ENCODE measurements around the gene TMSB4X.

TMSB4X gene

DNA sequence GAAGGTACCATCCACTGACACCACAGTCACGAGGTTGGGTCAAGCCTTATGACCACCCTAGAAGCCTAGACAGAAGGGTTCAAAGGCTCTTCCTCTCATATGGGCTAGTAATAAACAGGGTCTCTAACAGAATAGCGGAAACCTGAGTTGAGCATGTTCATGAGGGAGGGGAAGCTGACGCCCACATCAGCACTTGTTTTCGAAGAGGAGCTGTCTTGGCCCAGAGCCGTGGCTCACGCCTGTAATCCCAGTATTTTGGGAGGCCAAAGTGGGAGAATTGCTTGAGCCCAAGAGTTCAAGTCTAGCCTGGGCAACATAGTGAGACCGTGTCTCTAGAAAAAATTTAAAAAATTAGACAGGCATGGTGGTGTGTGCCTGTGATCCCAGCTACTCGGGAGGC, 21.5 kb upstream of the TMSB4X start:
- Mint-ChIP-seq H3K4me1 (peaks cover 39% of the 10 kb centered on the region), H3K27ac (no peak overlapping the region), H3K27me3 (ENCODE audit: low read depth, poor library complexity) (no peaks in the 10 kb centered on the region), H3K4me3 (no peak overlapping the region), H3K9me3 (peaks cover 59% of the 10 kb centered on the region), H3K36me3 (ENCODE audit: low read depth) (no peaks in the 10 kb centered on the region)
- TF ChIP-seq, protein P1, sequence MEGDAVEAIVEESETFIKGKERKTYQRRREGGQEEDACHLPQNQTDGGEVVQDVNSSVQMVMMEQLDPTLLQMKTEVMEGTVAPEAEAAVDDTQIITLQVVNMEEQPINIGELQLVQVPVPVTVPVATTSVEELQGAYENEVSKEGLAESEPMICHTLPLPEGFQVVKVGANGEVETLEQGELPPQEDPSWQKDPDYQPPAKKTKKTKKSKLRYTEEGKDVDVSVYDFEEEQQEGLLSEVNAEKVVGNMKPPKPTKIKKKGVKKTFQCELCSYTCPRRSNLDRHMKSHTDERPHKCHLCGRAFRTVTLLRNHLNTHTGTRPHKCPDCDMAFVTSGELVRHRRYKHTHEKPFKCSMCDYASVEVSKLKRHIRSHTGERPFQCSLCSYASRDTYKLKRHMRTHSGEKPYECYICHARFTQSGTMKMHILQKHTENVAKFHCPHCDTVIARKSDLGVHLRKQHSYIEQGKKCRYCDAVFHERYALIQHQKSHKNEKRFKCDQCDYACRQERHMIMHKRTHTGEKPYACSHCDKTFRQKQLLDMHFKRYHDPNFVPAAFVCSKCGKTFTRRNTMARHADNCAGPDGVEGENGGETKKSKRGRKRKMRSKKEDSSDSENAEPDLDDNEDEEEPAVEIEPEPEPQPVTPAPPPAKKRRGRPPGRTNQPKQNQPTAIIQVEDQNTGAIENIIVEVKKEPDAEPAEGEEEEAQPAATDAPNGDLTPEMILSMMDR (IDR thresholded peaks at IDR 0.05) = no peak
- DNase-seq = no peak

DNA sequence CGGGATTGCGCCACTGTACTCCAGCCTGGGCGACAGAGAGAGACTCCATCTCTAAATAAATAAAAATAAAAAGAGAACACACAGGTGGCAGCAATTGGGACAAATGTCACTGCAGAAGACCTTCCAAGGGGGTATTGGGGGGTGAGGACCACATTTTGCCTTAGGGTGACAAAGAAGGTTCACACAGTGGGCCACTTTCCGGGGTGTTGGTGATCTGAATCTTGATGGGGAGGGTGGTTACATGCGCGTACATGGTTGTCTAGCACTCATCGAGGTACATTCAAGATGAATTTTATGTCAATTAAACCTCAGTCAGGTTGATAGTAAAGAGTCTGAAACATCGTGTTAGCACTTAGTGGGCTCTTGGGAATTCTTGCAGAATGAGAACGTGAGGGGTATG, 20.5 kb upstream of the TMSB4X start:
- Mint-ChIP-seq H3K27me3 (ENCODE audit: low read depth, poor library complexity) (no peaks in the 10 kb centered on the region), H3K27ac (no peak overlapping the region), H3K4me3 (no peak overlapping the region), H3K4me1 (peaks cover 30% of the 10 kb centered on the region), H3K36me3 (ENCODE audit: low read depth) (no peaks in the 10 kb centered on the region), H3K9me3 (peaks cover 53% of the 10 kb centered on the region)
- TF ChIP-seq, protein P1 (IDR thresholded peaks at IDR 0.05) = no peak
- DNase-seq = no peak

DNA sequence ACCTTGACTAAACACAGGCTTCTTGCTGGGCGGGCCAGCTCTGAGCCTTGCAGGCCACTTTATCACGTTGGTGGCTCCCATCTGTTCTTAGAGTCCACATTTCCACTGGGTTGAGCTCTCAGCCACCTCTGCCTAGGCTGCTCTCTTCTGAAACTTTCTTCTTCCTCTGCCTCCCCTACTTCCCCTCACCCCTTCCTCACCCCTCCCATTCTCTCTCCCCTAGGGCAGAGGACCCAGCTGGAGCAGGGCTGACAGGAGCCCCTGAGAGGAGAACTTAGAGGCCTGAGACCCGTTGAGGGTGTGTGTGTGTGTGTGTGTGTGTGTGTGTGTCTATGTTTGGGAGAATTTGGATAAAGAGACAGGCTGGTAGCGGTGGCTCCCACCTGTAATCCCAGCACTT, 19.9 kb upstream of the TMSB4X start:
- Mint-ChIP-seq H3K9me3 (peaks cover 58% of the 10 kb centered on the region), H3K4me3 (no peak overlapping the region), H3K4me1 (peaks cover 24% of the 10 kb centered on the region), H3K36me3 (ENCODE audit: low read depth) (no peaks in the 10 kb centered on the region), H3K27me3 (ENCODE audit: low read depth, poor library complexity) (no peaks in the 10 kb centered on the region), H3K27ac (no peak overlapping the region)
- TF ChIP-seq, protein P1 (IDR thresholded peaks at IDR 0.05) = no peak
- DNase-seq = no peak

DNA sequence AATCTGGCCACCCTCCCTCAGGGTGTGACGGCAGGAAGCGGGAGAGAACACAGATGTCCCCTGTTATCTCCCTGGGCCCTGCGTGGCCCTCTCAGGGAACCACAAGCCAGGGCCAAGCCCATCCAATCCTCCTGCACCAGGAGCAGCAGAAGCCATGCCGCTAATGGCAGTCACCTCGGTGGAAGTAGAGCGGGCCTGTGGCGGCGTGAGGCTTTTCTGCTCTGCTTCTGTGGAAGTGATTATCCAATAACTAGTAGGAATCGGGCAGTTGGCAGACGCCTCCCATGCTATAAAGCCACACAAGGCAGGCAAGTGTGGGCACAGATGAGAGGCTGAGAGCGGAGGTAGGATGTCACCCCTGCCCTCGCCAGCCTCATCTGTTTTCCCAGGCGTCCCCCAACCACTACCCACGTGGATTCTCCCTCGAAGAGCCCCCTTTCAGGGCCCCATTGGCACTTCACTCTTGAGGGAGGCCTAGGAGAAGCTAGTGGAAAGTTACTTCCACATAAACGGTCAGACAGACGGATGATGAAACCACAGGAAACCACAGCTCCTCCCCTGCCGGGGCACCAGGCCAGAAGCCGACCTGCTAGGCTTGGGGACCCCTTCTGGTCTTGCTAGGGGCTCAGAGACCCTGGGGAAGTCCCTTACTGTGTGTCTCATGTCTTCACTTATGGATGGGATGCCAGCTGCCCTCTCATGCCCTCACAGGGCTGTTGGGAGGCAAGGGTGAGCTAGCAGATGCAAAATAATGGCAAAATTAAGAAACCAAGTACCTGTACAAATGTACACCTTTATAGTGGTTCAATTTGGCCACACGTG, 18.8 kb upstream of the TMSB4X start:
- H3K9me3 Mint-ChIP-seq = peaks cover 60% of the 10 kb centered on the region

DNA sequence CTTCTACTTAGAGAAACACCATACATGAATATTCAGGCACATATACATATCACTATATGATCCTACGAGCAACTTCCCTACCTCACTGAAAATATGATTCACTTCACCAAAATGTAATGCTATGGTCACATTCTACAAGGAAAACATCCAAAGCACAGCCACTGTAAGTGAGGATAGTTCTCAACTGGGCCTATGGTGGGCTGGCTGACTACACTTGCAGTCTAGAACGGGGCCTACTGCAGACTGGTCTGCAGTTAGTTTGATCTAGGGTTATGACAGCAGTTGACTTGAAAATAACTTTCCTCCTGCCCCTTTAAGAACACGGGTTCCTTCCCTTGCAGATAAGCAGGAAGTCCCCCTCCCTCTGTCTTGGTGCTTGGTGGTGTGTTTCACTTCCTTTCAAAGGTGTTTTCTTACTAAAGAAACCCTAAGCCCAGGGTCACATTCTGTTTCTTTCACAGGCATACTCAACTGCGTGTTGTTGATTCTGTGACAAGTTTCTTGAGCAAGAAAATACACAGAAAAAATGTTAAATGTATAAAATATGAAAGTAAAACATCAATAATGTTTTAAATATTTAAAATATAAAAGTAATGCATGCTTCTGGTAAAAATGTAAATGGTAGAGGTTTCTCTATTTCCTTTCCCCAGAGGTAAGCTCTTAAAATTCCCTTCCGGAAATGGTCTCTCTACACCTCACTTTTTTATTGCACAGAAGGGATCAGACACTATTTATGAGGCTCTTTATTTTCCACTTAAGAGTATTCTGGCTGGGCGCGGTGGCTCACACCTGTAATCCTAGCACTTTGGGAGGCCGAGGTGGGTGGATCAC, 18.0 kb upstream of the TMSB4X start:
- H3K27me3 Mint-ChIP-seq (ENCODE audit: low read depth, poor library complexity) = peaks cover 1% of the 10 kb centered on the region
- peaks cover 61% of the 10 kb centered on the region for H3K9me3 Mint-ChIP-seq
- TF ChIP-seq, protein P1 (IDR thresholded peaks at IDR 0.05) = no peak
- H3K4me1 Mint-ChIP-seq = peaks cover 9% of the 10 kb centered on the region
- no peaks in the 10 kb centered on the region for H3K36me3 Mint-ChIP-seq (ENCODE audit: low read depth)
- no peak for DNase-seq
- H3K27ac Mint-ChIP-seq = peak overlapping the region; percentile 95
- no peak overlapping the region for H3K4me3 Mint-ChIP-seq

More for the DNA sequence above, 18.8 kb upstream of the TMSB4X start:
- Mint-ChIP-seq H3K27ac (peak overlapping the region; percentile 95), H3K27me3 (ENCODE audit: low read depth, poor library complexity) (no peaks in the 10 kb centered on the region), H3K4me1 (peaks cover 13% of the 10 kb centered on the region), H3K4me3 (no peak overlapping the region), H3K36me3 (ENCODE audit: low read depth) (no peaks in the 10 kb centered on the region)
- no peak for DNase-seq
- TF ChIP-seq, protein P1 (IDR thresholded peaks at IDR 0.05) = no peak
